GM21723 (cell line): ENCODE data around the gene CNN1.
"Not testable (repeated sequence)": the region's sequence is repeated elsewhere in the genome, so short reads cannot be mapped to it uniquely, and the experiment has no call there.

Source experiments
- ATAC-seq: cut with Tn5 transposase; IDR thresholded peaks from one replicate; pipeline ENCODE4 v1.9.1; 2021; ENCODE audit warnings: mild to moderate bottlenecking, moderate library complexity; ENCODE audit not compliant: unreplicated experiment

Gene CNN1

DNA sequence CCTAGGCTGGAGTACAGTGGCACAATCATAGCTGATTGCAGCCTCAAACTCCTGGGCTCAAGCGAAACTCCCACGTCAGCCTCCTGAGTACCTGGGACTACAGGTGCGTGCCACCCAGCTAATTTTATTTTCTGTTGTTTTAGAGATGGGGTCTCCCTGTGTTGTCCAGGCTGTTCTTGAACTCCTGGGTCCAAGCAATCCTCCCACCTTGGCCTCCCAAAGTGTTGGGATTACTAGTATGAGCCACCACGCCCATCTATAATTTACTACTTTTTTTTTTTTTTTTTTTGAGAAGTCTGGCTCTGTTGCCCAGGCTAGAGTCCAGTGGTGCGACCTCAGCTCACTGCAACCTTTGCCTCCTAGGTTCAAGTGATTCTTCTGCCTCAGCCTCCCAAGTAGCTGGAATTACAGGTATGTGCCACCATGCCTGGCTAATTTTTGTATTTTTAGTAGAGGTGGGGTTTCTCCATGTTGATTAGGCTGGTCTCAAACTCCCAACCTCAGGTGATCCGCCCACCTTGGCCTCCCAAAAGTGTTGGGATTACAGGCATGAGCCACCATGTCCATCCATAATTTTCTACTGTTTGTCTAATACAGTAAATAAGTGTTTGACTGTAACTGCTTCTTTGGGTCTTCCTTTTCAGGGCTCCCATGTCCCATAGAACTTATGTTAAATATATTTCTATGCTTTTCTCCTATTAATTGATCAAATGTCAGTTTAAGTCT is 25.6 kb downstream of the CNN1 start:
- ATAC-seq: not testable (repeated sequence)

DNA sequence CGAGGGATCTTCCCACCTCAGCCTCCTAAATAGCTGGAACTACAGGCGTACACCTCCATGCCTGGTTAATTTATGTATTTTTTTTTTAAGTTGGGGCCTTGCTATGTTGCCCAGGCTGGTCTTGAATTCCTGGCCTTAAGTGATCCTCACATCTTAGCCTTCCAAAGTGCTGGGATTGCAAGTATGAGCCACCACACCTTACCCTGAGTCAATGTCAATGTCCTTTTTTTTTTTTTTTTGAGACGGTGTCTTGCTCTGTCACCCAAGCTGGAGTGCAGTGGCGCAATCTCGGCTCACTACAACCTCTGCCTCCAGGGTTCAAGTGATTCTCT is 27.0 kb downstream of the CNN1 start:
- not testable (repeated sequence) for ATAC-seq

DNA sequence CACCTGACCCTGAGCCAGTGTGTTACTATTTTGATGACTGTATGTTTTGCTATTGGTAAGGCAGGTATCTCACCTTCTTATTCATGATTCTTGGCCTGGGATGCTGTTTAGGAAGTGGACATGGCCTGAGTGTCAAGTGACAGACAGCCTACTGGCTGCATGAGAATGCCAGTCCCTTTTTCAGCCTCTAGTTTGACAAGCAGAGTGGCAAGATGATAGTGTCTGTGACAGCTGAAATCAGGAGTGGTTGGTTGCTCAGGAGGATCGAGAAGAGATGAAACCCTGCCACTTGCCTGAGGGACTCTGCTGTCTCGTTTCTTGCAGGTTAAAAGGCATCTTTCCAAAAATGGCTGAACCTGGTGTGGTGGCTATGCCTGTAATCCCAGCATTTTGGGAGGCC is 27.5 kb downstream of the CNN1 start:
- no peak for ATAC-seq

DNA sequence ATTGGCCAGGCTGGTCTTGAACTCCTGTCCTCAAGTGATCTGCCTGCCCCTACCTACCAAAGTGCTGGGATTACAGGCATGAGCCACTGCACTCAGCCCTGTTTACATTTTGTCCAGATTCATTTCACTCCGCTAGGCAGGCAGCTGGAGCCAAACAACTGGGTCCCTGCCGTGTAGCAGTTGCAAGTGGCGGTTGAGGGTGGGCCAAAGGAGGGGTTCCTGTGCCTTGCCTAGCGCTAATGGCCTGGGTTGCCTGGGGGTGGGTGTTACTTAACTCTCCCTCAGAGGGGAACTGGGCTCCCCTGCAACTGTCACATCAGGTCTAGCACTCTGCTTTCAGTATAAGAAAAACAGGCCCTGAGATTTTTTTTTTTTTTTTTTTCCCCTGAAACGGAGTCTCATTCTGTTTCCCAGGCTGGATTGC is 31.4 kb downstream of the CNN1 start:
- no peak for ATAC-seq

DNA sequence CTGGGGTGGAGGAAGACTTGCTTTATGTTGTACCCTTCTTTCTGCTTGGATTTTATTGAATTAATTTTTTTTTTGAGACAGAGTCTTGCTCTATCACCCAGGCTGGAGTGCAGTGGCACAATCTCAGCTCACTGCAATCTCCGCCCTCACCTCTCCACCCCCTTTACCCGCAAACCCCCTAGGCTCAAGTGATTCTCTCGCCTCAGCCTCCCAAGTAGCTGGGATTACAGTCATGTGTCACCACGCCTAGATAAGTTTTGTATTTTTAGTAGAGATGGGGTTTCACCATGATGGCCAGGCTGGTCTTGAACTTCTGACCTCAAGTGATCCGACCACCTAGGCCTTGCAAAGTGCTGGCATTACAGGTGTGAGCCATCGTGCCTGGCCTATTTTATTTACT is 34.7 kb downstream of the CNN1 start:
- ATAC-seq: not testable (repeated sequence)

DNA sequence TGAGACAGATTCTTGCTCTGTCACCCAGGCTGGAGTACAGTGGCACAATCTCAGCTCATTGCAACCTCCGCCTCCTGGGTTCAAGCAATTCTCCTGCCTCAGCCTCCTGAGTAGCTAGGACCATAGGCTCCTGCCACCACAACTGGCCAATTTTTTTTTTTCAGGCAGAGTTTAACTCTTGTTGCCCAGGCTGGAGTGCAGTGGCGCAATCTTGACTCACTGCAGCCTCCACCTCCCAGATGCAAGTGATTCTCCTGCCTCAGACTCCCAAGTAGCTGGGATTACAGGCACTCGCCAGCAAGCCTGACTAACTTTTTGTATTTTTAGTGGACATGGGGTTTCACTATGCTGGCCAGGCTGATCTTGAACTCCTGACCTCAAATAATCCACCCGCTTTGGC is 35.1 kb downstream of the CNN1 start:
- ATAC-seq: not testable (repeated sequence)

DNA sequence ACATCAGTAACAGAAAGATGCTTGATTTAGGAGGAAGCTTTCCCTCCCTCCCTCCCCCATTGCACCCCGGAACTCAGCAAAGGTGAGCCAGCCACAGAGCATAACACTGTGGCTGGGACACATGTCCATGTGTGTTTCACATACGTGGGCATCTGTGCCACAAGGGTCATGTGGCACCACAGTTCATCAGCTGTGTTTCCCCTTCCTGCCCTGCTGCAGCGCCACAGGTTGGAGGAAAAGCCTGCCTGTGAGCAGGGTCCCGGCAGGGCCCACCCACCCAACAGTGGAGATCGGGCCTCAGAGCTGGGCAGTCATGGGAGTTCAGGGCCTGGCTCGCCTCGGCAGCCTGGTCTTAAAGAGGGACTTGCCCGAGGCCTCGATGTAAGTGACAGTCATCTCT is 36.0 kb downstream of the CNN1 start:
- no peak for ATAC-seq

DNA sequence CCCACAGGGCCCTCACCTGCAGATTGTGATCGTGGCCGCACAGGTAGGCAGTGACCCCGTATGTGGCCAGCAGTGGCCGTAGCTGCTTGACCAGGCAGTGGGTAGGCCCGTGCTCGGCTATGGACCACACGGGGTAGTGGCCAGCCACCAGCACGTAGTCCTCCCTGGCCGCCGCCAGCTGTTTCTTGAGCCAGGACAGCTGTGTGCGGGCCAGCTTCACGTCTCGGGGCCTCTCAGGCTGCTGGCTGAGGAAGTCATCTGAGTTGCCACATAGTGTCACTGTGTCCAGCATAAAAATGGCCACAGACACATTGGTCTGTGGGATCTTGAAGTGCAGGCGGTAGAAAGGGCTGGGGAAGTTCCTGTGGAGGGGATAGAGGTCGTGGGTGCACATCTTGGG is 37.6 kb downstream of the CNN1 start:
- ATAC-seq: no peak

DNA sequence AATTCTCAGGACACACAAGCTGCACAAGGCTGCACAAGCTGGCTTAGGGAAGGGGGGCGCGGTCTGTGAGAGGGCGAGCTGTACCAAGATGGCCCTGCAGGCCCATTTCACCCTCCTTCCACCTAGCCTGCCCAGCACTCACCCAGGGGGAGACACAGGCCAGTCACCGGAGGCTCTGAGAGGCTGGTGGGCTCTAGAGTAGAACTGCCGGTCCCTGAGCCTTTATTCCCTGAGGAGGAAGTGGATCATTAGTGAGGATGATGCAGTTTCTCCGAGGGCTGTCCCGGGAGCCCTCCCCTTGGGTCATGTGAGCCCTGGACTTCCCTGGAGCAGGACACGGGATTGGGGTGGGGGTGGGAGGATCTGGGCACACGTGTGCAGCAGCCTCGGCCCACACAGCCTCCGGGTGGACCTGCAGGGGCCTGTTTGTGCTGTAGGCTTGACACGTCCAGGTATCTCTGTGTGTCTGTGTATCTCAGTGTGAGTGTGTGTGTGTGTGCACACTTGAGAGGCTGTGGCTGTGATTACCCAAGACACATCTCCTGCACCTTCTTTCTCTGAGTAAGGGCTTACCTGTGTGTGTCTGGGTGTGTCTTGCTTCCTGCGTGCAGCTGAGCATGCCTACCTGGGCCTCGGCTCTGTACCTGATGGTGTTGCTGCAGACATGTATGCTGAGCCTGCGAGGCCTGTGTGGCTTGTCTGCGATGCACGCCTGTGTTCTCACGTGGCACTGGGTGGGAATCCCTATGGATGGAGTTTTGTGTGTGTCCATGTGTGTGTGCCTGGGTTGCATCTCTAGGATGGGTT is 39.0 kb downstream of the CNN1 start, which contains the start of gene ACP5:
Gene ACP5, minus strand, starts transcription at position 195 of the 807 bp plus-strand sequence. CDS start 328 bp downstream, outside the sequence.
- no peak for ATAC-seq

DNA sequence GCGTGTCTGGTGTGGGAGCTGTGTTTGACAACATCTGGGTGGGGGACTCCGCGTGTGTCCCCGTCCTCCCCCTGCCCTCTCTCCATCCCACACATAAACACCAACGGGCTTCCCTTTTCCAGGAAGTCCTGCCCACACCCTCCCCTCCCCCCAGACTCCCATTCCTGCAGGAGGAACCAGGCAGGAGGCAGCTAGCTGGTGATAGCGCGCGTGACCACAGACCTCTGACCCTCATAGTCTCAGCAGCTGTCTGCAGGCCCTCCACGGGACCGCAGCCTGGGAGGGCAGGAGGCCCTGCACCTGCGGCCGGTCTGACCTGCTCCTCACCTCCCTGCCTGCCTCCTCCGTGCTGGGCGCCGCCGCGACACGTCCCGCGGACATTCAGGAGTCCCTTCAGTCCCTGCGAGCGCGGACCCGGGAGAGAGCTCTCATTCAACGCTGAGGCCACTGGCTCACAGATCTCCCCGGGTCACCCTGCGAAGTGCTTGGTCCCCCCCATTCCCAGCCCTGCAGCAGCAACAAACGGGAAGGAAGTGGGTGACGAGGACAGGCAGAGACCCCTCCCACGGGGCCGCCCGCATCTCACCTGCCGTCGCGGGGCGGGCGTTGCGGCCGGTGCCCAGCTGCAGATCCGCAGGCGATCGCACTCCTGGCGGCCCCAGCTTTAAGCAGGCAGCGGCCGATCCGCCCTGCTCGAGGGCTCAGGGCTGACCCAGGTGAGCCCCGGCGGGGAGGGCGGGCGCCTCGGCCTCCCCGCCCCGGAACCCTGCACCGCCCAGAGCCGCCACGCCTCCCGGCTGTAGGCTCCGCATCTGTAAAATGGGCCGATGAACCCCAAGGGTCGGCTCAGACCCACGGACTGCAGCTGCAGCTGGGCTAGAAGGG is 39.8 kb downstream of the CNN1 start:
- ATAC-seq: no peak

DNA sequence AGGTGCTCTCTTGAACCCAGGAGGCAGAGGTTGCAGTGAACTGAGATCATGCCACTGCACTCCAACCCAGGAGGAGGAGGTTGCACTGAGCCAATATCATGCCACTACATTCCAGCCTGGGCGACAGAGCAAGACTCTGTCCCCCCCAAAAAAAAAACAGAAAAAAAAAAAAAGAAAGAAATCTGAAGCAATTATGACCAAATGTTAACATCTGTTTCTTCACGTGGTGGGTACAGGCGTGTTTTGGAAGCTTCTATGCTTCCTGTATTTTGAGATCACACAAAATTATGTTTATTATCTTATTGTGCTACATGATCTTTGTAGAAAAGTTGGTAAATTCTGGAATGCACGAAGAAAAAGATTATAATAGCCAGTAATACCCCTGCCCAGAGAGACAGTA is 41.5 kb downstream of the CNN1 start:
- ATAC-seq: no peak

DNA sequence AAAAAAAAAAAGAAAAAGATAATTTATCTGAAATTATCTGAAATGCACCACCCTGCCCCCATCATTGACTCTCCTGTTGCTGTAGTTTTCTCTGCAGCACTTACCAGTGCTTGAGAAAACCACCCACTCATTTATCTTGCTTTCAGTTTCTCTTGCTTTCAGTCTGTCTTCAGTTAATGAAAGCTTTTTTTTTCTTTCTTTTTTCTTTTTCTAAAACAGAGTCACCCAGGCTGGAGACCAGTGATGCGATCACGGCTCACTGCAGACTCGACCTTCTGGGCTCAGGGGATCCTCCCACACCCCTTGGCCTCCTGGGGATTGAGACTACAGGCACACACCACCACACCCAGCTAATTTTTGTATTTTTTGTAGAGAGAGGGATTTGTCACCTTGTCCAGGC is 43.1 kb downstream of the CNN1 start:
- peak; percentile 69 for ATAC-seq

DNA sequence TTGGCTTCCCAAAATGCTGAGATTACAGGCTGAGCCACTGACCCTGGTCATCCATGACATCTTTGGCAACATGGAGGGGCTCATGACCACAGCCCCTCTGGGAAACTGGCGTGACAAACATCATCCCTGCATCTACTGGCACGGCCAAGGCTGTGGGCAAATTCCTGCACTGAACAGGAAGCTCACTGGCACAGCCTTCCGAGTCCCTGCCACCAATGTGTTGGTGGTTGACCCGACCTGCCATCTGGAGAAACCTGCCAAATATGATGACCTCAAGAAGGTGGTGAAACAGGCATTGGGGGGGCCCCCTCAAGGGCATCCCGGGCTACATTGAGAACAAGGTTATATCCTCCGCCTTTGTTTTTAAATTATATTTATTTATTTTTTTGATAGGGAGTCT is 47.7 kb downstream of the CNN1 start:
- ATAC-seq: no peak

DNA sequence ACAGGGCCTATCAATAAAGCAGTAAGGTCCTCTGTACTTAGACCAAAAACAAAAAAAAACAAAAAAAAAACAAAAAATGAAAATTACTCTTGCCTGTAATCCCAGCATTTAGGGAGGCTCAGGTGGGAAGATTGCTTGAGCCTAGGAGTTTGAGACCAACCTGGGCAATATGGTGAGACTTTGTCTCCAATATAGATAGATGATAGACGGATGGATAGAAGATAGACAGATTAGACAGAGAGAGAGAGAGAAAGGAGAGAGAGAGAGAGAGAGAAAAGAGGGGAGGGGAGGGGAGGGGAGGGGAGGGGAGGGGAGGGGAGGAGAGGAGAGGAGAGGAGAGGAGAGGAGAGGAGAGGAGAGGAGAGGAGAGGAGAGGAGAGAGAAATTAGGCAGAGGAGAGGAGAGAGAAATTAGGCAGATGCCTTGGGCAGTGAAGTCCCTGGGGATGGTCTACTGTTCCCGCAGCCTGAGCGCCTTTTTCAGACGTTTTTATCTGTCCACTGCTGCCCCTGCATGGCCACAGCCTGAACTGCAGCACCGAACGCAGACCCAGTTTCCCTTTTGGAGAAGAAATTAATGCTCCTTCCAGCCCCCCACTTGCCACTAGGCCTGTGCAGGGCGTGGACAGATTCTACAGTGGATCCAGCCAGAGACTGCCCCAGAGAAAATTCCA is 48.8 kb downstream of the CNN1 start:
- ATAC-seq: no peak

DNA sequence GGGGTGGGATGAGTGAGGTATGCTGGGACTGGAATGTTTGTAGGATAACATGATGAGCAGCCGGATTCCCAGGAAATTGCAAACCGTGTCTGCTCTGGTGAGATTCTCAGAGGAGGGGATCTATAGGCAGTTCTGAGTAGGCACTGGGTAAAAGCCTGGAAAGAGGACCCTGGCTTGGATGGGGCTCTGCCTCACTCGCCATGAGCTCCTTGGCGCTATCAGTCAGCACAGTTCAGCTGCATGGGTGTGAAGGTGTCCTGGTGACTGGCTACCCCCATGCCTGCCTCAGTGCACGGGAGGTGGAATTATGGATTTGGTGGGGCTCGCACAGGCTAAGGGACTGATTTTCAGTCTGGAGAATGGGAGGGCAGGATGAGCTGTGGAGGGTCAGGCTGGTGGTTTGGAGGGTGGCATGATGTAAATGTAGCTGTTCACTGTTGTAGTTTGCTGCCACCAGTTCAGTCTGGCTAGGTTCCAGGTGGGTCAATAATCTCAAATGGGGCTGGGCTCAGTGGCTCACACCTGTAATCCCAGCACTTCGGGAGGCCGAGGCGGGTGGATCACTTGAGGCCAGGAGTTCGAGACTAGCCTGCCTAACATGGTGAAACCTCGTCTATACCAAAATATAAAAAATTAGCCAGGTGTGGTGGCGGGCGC is 49.5 kb downstream of the CNN1 start:
- ATAC-seq: no peak

DNA sequence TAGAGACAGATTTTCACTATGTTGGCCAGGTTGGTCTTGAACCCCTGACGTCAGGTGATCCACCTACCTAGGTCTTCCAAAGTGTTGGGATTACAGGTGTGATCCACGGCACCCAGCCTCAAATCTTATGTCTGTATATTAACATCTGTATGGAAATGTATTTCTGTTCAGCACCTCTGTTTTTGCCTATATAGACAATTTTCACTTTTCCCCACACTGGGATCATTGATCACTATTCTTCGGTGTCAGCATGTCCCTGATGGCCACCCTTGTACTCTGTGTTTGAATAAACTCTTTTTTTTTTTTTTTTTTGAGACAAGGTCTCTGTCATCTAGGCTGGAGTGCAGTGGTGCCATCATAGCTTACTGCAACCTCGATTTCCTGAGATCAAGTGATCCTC is 55.4 kb downstream of the CNN1 start:
- ATAC-seq: no peak

DNA sequence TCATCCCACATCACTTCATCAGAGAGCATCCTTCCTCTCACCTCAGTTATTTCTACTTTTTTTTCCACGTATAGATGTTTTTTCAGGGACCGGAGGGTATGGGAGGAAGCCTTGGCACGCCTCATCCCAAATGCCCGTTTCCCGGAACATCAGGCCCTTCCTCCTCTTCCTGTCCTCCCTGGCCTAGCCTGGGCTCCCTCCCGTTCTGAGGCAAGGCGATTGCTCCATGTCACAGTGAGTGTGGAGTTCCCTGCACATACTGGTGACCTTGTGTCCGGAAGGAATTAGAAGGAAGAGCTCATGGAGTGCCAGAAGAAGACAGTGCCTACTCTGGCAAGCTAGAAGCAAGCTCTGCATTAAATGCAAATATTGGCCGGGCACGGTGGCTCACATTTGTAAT is 57.5 kb downstream of the CNN1 start:
- no peak for ATAC-seq

DNA sequence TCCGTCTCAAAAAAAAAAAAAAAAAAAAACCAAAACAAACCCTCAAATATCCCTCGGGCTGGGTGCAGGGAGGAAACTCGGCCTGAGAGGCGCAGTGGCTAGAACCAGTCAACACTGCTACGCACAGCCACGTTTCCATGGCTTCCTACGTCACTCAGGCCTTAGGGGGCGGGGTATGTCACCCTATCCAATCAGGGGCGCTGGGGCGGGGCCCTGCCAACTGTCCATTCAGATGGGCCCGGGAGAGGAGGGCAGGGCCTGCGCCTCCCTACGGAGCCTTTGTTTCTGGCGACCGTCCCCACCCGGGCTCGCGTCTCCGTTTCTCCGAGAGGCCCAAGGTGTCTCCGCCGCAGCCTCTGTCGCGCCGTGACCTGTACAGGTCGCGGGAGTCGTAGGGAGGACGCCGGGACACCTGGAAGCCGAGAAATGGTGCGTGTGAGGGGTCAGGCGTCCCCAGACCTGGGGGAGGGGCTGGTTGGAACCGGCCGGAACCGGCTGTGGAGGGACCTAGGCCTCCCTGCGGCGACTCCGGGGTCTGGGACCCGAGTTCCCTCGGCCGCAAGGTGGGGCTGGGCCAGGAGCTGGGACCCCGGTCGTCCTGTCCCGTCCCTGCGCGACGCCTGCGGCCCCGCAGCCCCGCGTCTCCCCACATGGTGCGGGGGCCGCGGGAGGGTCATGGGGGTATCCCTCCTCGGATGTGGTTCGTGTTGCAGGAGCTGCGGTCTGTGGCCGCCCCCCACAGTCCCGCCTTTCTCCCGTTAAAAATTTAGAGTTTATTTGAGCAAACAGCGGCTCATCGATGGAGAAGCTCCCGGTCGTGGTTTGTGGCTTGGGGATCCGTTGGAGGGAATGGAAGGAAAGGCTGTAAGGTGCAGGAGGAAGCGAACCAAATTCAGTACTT is 58.8 kb downstream of the CNN1 start, which contains the start of gene ZNF627:
Gene ZNF627, plus strand, starts transcription at position 282 of the 901 bp plus-strand sequence. Its CDS starts 145 bp downstream, at position 427.
- peak; percentile 96 for ATAC-seq

DNA sequence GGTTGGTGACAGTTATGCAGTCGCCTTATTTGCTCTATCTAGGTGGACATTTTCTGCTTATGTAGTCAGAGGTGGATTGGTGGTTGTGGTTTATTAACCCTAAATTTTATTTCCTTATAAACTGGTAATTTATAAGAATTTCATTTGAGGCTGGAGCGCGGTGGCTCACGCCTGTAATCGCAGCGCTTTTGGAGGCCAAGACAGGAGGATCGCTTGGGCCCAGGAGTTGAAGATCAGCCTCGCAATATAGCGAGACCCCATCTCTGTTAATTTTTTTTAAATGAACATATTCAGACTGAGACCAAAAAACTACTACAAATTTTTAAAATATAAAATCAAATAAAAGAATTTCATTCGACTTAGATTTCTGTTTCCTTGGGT is 59.4 kb downstream of the CNN1 start:
- ATAC-seq: no peak
